Measurements from ENCODE around the gene CASKIN1. TPM values are rescaled to one million over a fixed set of nuclear protein-coding genes. Genes with fewer than 3 reads are reported as not detected.

Gene CASKIN1
- total RNA-seq, 1 experiment from 2014 or later: 6.6 TPM

DNA sequence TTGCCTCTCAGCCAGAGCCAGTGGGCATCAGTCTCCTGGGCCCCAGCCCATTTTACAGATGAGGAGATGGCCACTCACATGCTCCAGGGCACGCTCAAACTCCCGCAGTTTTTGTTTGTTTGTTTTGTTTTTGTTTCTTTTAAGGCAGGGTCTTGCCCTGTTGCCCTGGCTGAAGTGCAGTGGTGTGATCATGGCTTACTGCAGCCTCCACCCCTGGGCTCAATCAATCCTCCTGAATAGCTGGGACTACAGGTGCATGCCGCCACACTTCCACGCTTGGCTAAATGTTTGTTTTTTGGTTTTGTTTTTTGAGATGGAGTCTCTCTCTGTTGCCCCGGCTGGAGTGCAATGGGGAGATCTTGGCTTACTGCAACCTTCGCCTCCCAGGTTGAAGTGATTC lies 30.5 kb upstream of the CASKIN1 start:
- BruUV-seq (replicated peaks): no TSS peak
- POLR2A ChIA-PET: no interaction called here
- TF ChIP-seq CTCF (IDR thresholded peaks at IDR 0.05; ENCODE audit: insufficient read depth in 1 of 2, low read depth in 1 of 2, low read length in 1 of 2, severe bottlenecking in 1 of 2, unreplicated experiment in 1 of 2): no peak
- H3K4me1 ChIP-seq: peaks cover 8% of the 10 kb centered on the region
- no peaks in the 10 kb centered on the region for H3K27me3 ChIP-seq (replicated peaks; ENCODE audit: control insufficient read depth, insufficient read depth, low read length)
- H3K36me3 Mint-ChIP-seq (ENCODE audit: insufficient read depth, unreplicated experiment): peaks cover 14% of the 10 kb centered on the region
- H3K36me3 ChIP-seq (ENCODE audit: control insufficient read depth, insufficient read depth, low read length): no peaks in the 10 kb centered on the region; the same call in 1 of the 2 replicates
- H3K4me1 Mint-ChIP-seq (ENCODE audit: low read depth, unreplicated experiment): no peaks in the 10 kb centered on the region
- H3K9me3 ChIP-seq: no peaks in the 10 kb centered on the region
- no peaks in the 10 kb centered on the region for H3K27me3 Mint-ChIP-seq (ENCODE audit: insufficient read depth, unreplicated experiment)
- no peak for DNase-seq
- no peak overlapping the region for H3K4me3 Mint-ChIP-seq (ENCODE audit: unreplicated experiment)
- H3K4me3 ChIP-seq (ENCODE audit: low read depth, low read length): no peak overlapping the region
- CTCF ChIA-PET: interaction anchor here (0.6 to 1.1 kb wide), 2 partner anchors 20 to 311 kb away, joined by 3 to 4 read pairs; partner anchors contain the start of gene PDPK1
- no peak overlapping the region for H3K27ac Mint-ChIP-seq (ENCODE audit: unreplicated experiment)
- intact Hi-C loops (cut with micrococcal nuclease; ENCODE audit: unreplicated experiment): no loop called here
- no peaks in the 10 kb centered on the region for H3K9me3 Mint-ChIP-seq (ENCODE audit: unreplicated experiment)

GRCh38 chr16:2226245-2226793 lies 29.9 kb upstream of the CASKIN1 start:
- Mint-ChIP-seq H3K9me3 (ENCODE audit: unreplicated experiment) (no peaks in the 10 kb centered on the region), H3K36me3 (ENCODE audit: insufficient read depth, unreplicated experiment) (peaks cover 14% of the 10 kb centered on the region), H3K27me3 (ENCODE audit: insufficient read depth, unreplicated experiment) (no peaks in the 10 kb centered on the region), H3K27ac (ENCODE audit: unreplicated experiment) (no peak overlapping the region), H3K4me1 (ENCODE audit: low read depth, unreplicated experiment) (no peaks in the 10 kb centered on the region), H3K4me3 (ENCODE audit: unreplicated experiment) (no peak overlapping the region)
- ChIA-PET CTCF (interaction anchor here (0.6 to 1.1 kb wide), 2 partner anchors 21 to 311 kb away, joined by 3 to 4 read pairs; partner anchors contain the start of gene PDPK1), POLR2A (interaction anchor here (0.9 kb wide), 1 partner anchor 71 kb away, joined by 3 read pairs; the partner anchor contains the start of gene TRAF7)
- H3K4me1 ChIP-seq: peaks cover 8% of the 10 kb centered on the region
- intact Hi-C loops (cut with micrococcal nuclease; ENCODE audit: unreplicated experiment): no loop called here
- no peaks in the 10 kb centered on the region for H3K9me3 ChIP-seq
- BruUV-seq (replicated peaks): no TSS peak
- H3K4me3 ChIP-seq (ENCODE audit: low read depth, low read length): no peak overlapping the region
- H3K27me3 ChIP-seq (replicated peaks; ENCODE audit: control insufficient read depth, insufficient read depth, low read length): no peaks in the 10 kb centered on the region
- no peaks in the 10 kb centered on the region; the same call in 1 of the 2 replicates for H3K36me3 ChIP-seq (ENCODE audit: control insufficient read depth, insufficient read depth, low read length)
- no peak for DNase-seq
- no peak for TF ChIP-seq CTCF (IDR thresholded peaks at IDR 0.05; ENCODE audit: insufficient read depth in 1 of 2, low read depth in 1 of 2, low read length in 1 of 2, severe bottlenecking in 1 of 2, unreplicated experiment in 1 of 2)

DNA sequence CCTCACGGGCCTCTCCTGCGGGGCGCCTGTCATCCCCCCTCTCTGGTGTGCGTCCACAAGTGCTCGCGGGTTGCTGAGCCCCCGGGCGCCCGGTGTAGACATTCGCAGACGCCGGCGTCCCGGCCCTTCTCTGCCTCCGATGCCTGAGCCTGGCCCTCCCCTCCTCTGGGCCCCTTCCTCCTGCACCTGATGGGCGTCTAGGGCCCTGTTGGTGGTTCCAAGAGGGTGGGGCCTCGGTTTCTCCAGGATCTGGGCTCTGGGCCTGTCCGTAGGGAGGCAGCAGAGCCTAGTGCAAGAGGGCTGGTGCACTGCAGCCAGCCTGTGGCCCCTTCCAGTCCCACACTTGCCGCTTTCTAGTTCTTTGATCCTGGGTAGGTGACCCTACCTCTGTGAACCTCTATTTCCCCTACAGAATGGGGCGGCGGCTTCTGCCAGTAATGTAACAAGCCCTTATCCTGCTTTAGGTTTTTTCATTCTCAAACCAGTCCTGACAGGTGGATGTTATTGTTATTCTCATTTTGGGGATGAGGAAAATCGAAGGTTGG lies 27.6 kb upstream of the CASKIN1 start:
- Mint-ChIP-seq H3K9me3 (ENCODE audit: unreplicated experiment) (no peaks in the 10 kb centered on the region), H3K27me3 (ENCODE audit: insufficient read depth, unreplicated experiment) (no peaks in the 10 kb centered on the region), H3K36me3 (ENCODE audit: insufficient read depth, unreplicated experiment) (peaks cover 14% of the 10 kb centered on the region), H3K27ac (ENCODE audit: unreplicated experiment) (peak overlapping the region; percentile 64), H3K4me1 (ENCODE audit: low read depth, unreplicated experiment) (no peaks in the 10 kb centered on the region), H3K4me3 (ENCODE audit: unreplicated experiment) (peak overlapping the region; percentile 81)
- ChIA-PET POLR2A (interaction anchor here (0.5 kb wide), 1 partner anchor 49 kb away, joined by 3 read pairs; no protein-coding TSS in a partner anchor), CTCF (interaction anchor here (0.6 to 1.0 kb wide), 2 partner anchors 45 to 259 kb away, joined by 3 to 8 read pairs; partner anchors contain the start of gene RPS2)
- TSS peak; percentile 53 for BruUV-seq (replicated peaks)
- Histone ChIP-seq H3K4me3 (ENCODE audit: low read depth, low read length) (peak overlapping the region; percentile 79), H3K9me3 (no peaks in the 10 kb centered on the region), H3K36me3 (ENCODE audit: control insufficient read depth, insufficient read depth, low read length) (no peaks in the 10 kb centered on the region; the same call in 1 of the 2 replicates), H3K4me1 (peaks cover 8% of the 10 kb centered on the region), H3K27me3 (replicated peaks; ENCODE audit: control insufficient read depth, insufficient read depth, low read length) (no peaks in the 10 kb centered on the region)
- no peak for TF ChIP-seq CTCF (IDR thresholded peaks at IDR 0.05; ENCODE audit: insufficient read depth in 1 of 2, low read depth in 1 of 2, low read length in 1 of 2, severe bottlenecking in 1 of 2, unreplicated experiment in 1 of 2)
- intact Hi-C loops (cut with micrococcal nuclease; ENCODE audit: unreplicated experiment): loop anchor here (1.0 kb wide), 1 partner anchor 9 kb away; no protein-coding TSS in a partner anchor
- peak; percentile 54 to 58 for DNase-seq

All from Caco-2 (cell line).